IMR-90 (cell line): ENCODE data around the gene PPP2R1A. TPM values are rescaled to one million over a fixed set of nuclear protein-coding genes. Genes with fewer than 3 reads are reported as not detected.
A peak's percentile ranks its signal among the peaks of the same experiment; 100 is the strongest.

Experiments
- ATAC-seq: fragments of 200-7000 bp; cut with Tn5 transposase; 2 replicates; pipeline ENCODE4 v1.9.1; 2020; ENCODE audit warnings: low read depth, mild to moderate bottlenecking, moderate library complexity
- BruUV-seq: library from RNA; stranded (reverse); fragments of 400-500 nt; replicated peaks from 2 replicates; lab custom pipeline; 2021; lab: Mats Ljungman, UMichigan
- CTCF ChIA-PET: fragments of 300-600 bp; formaldehyde crosslinking; extraction: SDS; loops from one replicate; lab custom pipeline; 2021; ENCODE audit warnings: antibody characterized with exemption; lab: Yijun Ruan, JAX
- POLR2A ChIA-PET: fragments of 300-600 bp; sonication (Branson Sonifier 250); formaldehyde crosslinking; loops from one replicate; lab custom pipeline; 2022; ENCODE audit warnings: antibody characterized with exemption; ENCODE audit not compliant: unreplicated experiment; lab: Charles Lee
- DNase-seq: peaks from one replicate; pipeline ENCODE4 v3.0.0; 2013
- H2AFZ ChIP-seq: replicated peaks from 2 replicates; pipeline ENCODE3; 2013; ENCODE audit warnings: low read length, mild to moderate bottlenecking; ENCODE audit not compliant: poor library complexity
- H2AK5ac ChIP-seq: 2 replicates; pipeline ENCODE4 v1.6.1; 2013; ENCODE audit warnings: low read depth, low read length, inconsistent platforms
- H2AK9ac ChIP-seq: replicated peaks from 2 replicates; pipeline ENCODE3; 2013; ENCODE audit warnings: mild to moderate bottlenecking, low read depth, low read length, moderate library complexity; ENCODE audit not compliant: poor library complexity
- H2BK120ac ChIP-seq: 2 replicates; pipeline ENCODE4 v1.6.1; 2013; ENCODE audit warnings: low read depth, low read length, inconsistent platforms
- H2BK15ac ChIP-seq: 3 replicates; pipeline ENCODE4 v1.6.1; 2013; ENCODE audit warnings: low read depth, low read length, inconsistent platforms
- H2BK20ac ChIP-seq: 2 replicates; pipeline ENCODE4 v1.6.1; 2013; ENCODE audit warnings: low read depth, mild to moderate bottlenecking, inconsistent platforms, low read length, moderate library complexity
- H2BK5ac ChIP-seq: 2 replicates; pipeline ENCODE4 v1.6.1; 2013; ENCODE audit warnings: mild to moderate bottlenecking, low read depth, low read length, inconsistent platforms; ENCODE audit not compliant: poor library complexity, severe bottlenecking
- H3K14ac ChIP-seq: replicated peaks from 2 replicates; pipeline ENCODE4 v1.6.1; 2013; ENCODE audit warnings: low read depth, low read length, inconsistent platforms
- H3K18ac ChIP-seq: 2 replicates; pipeline ENCODE4 v1.6.1; 2013; ENCODE audit warnings: low read depth, low read length, control low read depth
- H3K23ac ChIP-seq: 2 replicates; pipeline ENCODE4 v1.6.1; 2013; ENCODE audit warnings: low read depth, low read length, inconsistent platforms
- H3K27ac ChIP-seq: 2 replicates; pipeline ENCODE4 v1.5.1; 2013; ENCODE audit warnings: mild to moderate bottlenecking, control low read depth, low read length; ENCODE audit not compliant: insufficient read depth
- H3K27me3 ChIP-seq: 2 replicates; pipeline ENCODE4 v1.6.1; 2013; ENCODE audit warnings: low read length; ENCODE audit not compliant: control insufficient read depth, insufficient read depth
- H3K36me3 ChIP-seq: 2 replicates; pipeline ENCODE4 v1.6.1; 2013; ENCODE audit warnings: low read length, mixed read lengths; ENCODE audit not compliant: control insufficient read depth, insufficient read depth
- H3K4ac ChIP-seq: 2 replicates; pipeline ENCODE4 v1.6.1; 2013; ENCODE audit warnings: low read depth, low read length, inconsistent platforms
- H3K4me1 ChIP-seq: 2 replicates; pipeline ENCODE4 v1.6.1; 2013; ENCODE audit warnings: low read length, mixed read lengths; ENCODE audit not compliant: control insufficient read depth, insufficient read depth
- H3K4me2 ChIP-seq: 2 replicates; pipeline ENCODE4 v1.6.1; 2013; ENCODE audit warnings: low read depth, mild to moderate bottlenecking, control low read depth, low read length, moderate library complexity
- H3K4me3 ChIP-seq: 2 replicates; pipeline ENCODE4 v1.5.1; 2013; ENCODE audit warnings: low read depth, mild to moderate bottlenecking, control low read depth, low read length, moderate library complexity; ENCODE audit not compliant: insufficient read depth
- H3K56ac ChIP-seq: 2 replicates; pipeline ENCODE4 v1.6.1; 2013; ENCODE audit warnings: low read length, inconsistent platforms; ENCODE audit not compliant: insufficient read depth; ENCODE audit errors: extremely low read depth
- H3K79me1 ChIP-seq, 2 experiments: 2 replicates each; pipeline ENCODE4 v1.6.1; 2013; ENCODE audit warnings: low read length in 2 of 2, inconsistent platforms in 1 of 2, low read depth in 1 of 2
- H3K9ac ChIP-seq: 2 replicates; pipeline ENCODE4 v1.6.1; 2013; ENCODE audit warnings: low read depth, low read length, control low read depth
- H3K9me1 ChIP-seq: 2 replicates; pipeline ENCODE4 v1.6.1; 2013; ENCODE audit warnings: low read length, inconsistent platforms; ENCODE audit not compliant: insufficient read depth
- H3K9me3 ChIP-seq: 2 replicates; pipeline ENCODE4 v1.6.1; 2013; ENCODE audit warnings: low read length; ENCODE audit not compliant: control insufficient read depth, insufficient read depth
- H4K20me1 ChIP-seq: 2 replicates; pipeline ENCODE4 v1.6.1; 2013; ENCODE audit warnings: low read length, inconsistent platforms; ENCODE audit not compliant: insufficient read depth
- H4K5ac ChIP-seq: 2 replicates; pipeline ENCODE4 v1.6.1; 2013; ENCODE audit warnings: mild to moderate bottlenecking, low read depth, low read length, control low read depth
- H4K8ac ChIP-seq, 2 experiments: 2 replicates each; pipeline ENCODE4 v1.6.1; 2013; ENCODE audit warnings: low read depth in 2 of 2, low read length in 2 of 2, control low read depth in 1 of 2, inconsistent platforms in 1 of 2
- H4K91ac ChIP-seq: 2 replicates; pipeline ENCODE4 v1.6.1; 2013; ENCODE audit warnings: low read depth, low read length, inconsistent platforms; ENCODE audit not compliant: insufficient read depth
- BHLHE40 ChIP-seq: fragments of 150-350 bp; IDR thresholded peaks from 2 replicates; pipeline ENCODE4 v1.6.1; 2016; ENCODE audit warnings: mild to moderate bottlenecking, low read depth, low read length
- CEBPB ChIP-seq: IDR thresholded peaks from 2 replicates; pipeline ENCODE4 v1.6.1; 2012; ENCODE audit warnings: low read depth, low read length, improper control_type of control experiment
- CHD1 ChIP-seq: IDR thresholded peaks from 2 replicates; pipeline ENCODE4 v1.6.1; 2012; ENCODE audit warnings: low read depth, low read length, improper control_type of control experiment
- CTCF ChIP-seq: conservative IDR thresholded peaks from 2 replicates; pipeline ENCODE4 v1.5.1; 2012; ENCODE audit warnings: mild to moderate bottlenecking, low read depth, low read length, improper control_type of control experiment
- ELK1 ChIP-seq: fragments of 150-350 bp; IDR thresholded peaks from 2 replicates; pipeline ENCODE4 v1.6.1; 2016; ENCODE audit warnings: low read depth, mild to moderate bottlenecking, low read length, moderate library complexity, borderline replicate concordance
- FOS ChIP-seq: fragments of 150-350 bp; IDR thresholded peaks from 2 replicates; pipeline ENCODE4 v1.6.1; 2016; ENCODE audit warnings: low read depth, low read length
- MAFK ChIP-seq: IDR thresholded peaks from 2 replicates; pipeline ENCODE4 v1.6.1; 2012; ENCODE audit warnings: low read depth, low read length, improper control_type of control experiment
- MAZ ChIP-seq: IDR thresholded peaks from 2 replicates; pipeline ENCODE4 v1.6.1; 2012; ENCODE audit warnings: low read depth, mild to moderate bottlenecking, low read length, improper control_type of control experiment, moderate library complexity, borderline replicate concordance
- MXI1 ChIP-seq: IDR thresholded peaks from 2 replicates; pipeline ENCODE4 v1.6.1; 2012; ENCODE audit warnings: low read depth, mild to moderate bottlenecking, low read length, moderate library complexity, borderline replicate concordance
- NFE2L2 ChIP-seq: fragments of 150-350 bp; IDR thresholded peaks from 2 replicates; pipeline ENCODE4 v1.6.1; 2016; ENCODE audit warnings: low read depth, mild to moderate bottlenecking, low read length
- POLR2A ChIP-seq: IDR thresholded peaks from 2 replicates; pipeline ENCODE4 v1.6.1; 2012; ENCODE audit warnings: mild to moderate bottlenecking, low read depth, low read length
- RAD21 ChIP-seq: IDR thresholded peaks from 2 replicates; pipeline ENCODE4 v1.6.1; 2012; ENCODE audit warnings: low read length, improper control_type of control experiment
- RCOR1 ChIP-seq: IDR thresholded peaks from 2 replicates; pipeline ENCODE4 v1.6.1; 2012; ENCODE audit warnings: mild to moderate bottlenecking, low read length, improper control_type of control experiment; ENCODE audit not compliant: insufficient replicate concordance
- RFX5 ChIP-seq: IDR thresholded peaks from 2 replicates; pipeline ENCODE4 v1.8.0; 2012; ENCODE audit warnings: low read depth, mild to moderate bottlenecking, low read length, moderate library complexity
- SMC3 ChIP-seq: fragments of 150-350 bp; IDR thresholded peaks from 2 replicates; pipeline ENCODE4 v1.6.1; 2016; ENCODE audit warnings: low read depth, mild to moderate bottlenecking, antibody characterized with exemption, low read length, moderate library complexity
- USF2 ChIP-seq: fragments of 150-350 bp; IDR thresholded peaks from 2 replicates; pipeline ENCODE4 v1.6.1; 2017; ENCODE audit warnings: mild to moderate bottlenecking, antibody characterized with exemption, low read length, low read depth
- WGBS, 2 experiments: methylation state at CpG; one replicate each; pipeline versions ENCODE4 v1.1.5 to v1.1.7; 2013; ENCODE audit warnings: missing lambda C conversion rate in 2 of 2; ENCODE audit not compliant: insufficient read length in 1 of 2; ENCODE audit errors: extremely low coverage in 2 of 2; 5-methylcytosine and 5-hydroxymethylcytosine counted together
- dilution Hi-C: fragments of 300-500 bp; cut with HindIII; formaldehyde crosslinking; loops from one replicate; pipeline ENCODE4 v1.14.3; 2018; ENCODE audit warnings: low sequenced_read_pairs; ENCODE audit not compliant: unreplicated experiment
- in situ Hi-C: fragments of 300-500 bp; cut with MboI; formaldehyde crosslinking; loops from 3 replicates; pipeline ENCODE4 v1.14.3; 2019; ENCODE audit warnings: low sequenced_read_pairs, inconsistent platforms, mixed read lengths
- intact Hi-C: fragments of 100-400 bp; cut with micrococcal nuclease; formaldehyde crosslinking; loops from 2 replicates; pipeline ENCODE4 v1.10.0; 2022
- polyA plus RNA-seq, 3 experiments: library from polyadenylated mRNA; depleted of rRNA; stranded (reverse); fragments of >200 nt; gene quantifications; 2 replicates each; pipeline ENCODE4 v1.2.3, GENCODE V29; 2012; ENCODE audit warnings: low replicate concordance in 1 of 3
- total RNA-seq: library from RNA; depleted of rRNA; stranded (reverse); fragments of >200 nt; gene quantifications from 2 replicates; pipeline ENCODE4 v1.2.3, GENCODE V29; 2012

Gene PPP2R1A
- total and polyA plus RNA-seq, 2 of the 4 experiments (the other 2 are of a cell fraction) = 173 to 250 TPM

GRCh38 chr19:52170304-52170703 is 19.5 kb upstream of the PPP2R1A start:
- no peak overlapping the region for H4K5ac ChIP-seq
- H3K14ac ChIP-seq = no peak overlapping the region
- POLR2A ChIA-PET = no interaction called here
- WGBS, 2 experiments = 0% methylated on average over 1 of the region's 5 CpGs; no CpG with 5 or more reads in 1 of the 2 experiments
- H2AFZ ChIP-seq = peak overlapping the region; percentile 98
- TF ChIP-seq RFX5 (no peak), BHLHE40 (no peak), ELK1 (no peak), MAFK (no peak), NFE2L2 (no peak), SMC3 (no peak), MAZ (no peak), CEBPB (no peak), CHD1 (no peak), RCOR1 (no peak), FOS (no peak), CTCF (no peak), RAD21 (no peak), USF2 (no peak), POLR2A (no peak), MXI1 (no peak)
- no peak overlapping the region; the same call in 1 of the 2 replicates for H3K23ac ChIP-seq
- no peaks in the 10 kb centered on the region; the same call in 1 of the 2 replicates for H3K9me3 ChIP-seq
- no peak overlapping the region for H2BK20ac ChIP-seq
- ATAC-seq (peak; percentile 46), DNase-seq (no peak)
- no peak overlapping the region for H2BK15ac ChIP-seq
- no peak overlapping the region for H2BK120ac ChIP-seq
- in situ Hi-C loops = no loop called here
- H3K4me2 ChIP-seq = peak overlapping the region; percentile 94
- H3K27me3 ChIP-seq = no peaks in the 10 kb centered on the region
- H2AK9ac ChIP-seq = no peak overlapping the region
- H2BK5ac ChIP-seq = no peak overlapping the region
- no peaks in the 10 kb centered on the region for H3K4me1 ChIP-seq
- H3K27ac ChIP-seq = peak overlapping the region; percentile 14; the same call in 1 of the 2 replicates
- peak overlapping the region; percentile 92 for H3K9ac ChIP-seq
- no peak overlapping the region for H2AK5ac ChIP-seq
- no peak overlapping the region for H3K18ac ChIP-seq
- no peak overlapping the region; a peak in 2 of 4 replicates for H4K8ac ChIP-seq
- H3K36me3 ChIP-seq = peaks cover 11% of the 10 kb centered on the region
- H4K20me1 ChIP-seq = no peaks in the 10 kb centered on the region
- intact Hi-C loops = loop anchor here (2.0 kb wide), 1 partner anchor 18 kb away; no protein-coding TSS in a partner anchor
- H3K9me1 ChIP-seq = no peaks in the 10 kb centered on the region
- dilution Hi-C loops = no loop called here
- no peak overlapping the region for H3K4ac ChIP-seq
- H4K91ac ChIP-seq = no peak overlapping the region
- H3K56ac ChIP-seq = no peak overlapping the region
- peak overlapping the region; percentile 90 for H3K4me3 ChIP-seq
- BruUV-seq = no TSS peak
- peaks cover 5 to 14% of the 10 kb centered on the region in 2 experiments; a peak in 3 of 4 replicates for H3K79me1 ChIP-seq
- CTCF ChIA-PET = no interaction called here
